ENCODE results near the gene ADAMTSL3. TPM values are rescaled to one million over a fixed set of nuclear protein-coding genes. Genes with fewer than 3 reads are reported as not detected.

ADAMTSL3 gene
- total RNA-seq, 1 experiment from 2014 or later: 1.8 TPM

DNA sequence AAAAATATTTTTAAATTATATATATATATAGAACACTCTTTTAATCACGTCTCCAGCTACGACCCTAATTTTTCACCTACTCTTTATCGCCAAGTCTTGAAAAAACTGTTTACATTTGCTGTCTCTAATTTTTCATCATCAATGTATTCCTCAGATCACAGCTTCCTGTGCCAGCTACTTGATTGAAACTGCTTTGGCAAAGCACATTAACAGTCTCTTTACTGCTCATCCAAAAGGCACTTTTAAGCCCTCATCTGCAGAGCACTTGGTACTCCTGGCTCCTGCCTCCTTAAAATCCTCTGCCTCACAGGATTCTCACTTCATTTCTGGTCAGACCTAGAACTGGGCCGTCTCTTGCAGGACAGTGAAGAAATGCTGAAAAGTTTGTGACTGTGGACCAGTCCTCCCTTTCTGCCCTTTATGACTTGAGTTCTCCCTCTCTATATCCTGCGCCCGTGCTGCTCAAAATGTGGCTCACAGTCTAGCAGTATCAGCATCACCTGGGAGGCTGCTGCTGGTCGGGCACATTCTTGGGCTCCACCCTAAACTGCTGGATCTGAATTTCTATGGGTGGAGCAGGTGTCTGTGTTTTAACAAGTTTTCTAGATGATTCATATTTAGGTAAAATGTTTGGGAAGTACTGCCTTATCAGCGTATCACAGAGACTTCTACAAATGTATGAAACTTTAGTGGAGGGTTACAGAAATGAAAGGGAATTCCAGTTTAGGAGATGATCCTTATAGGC is 196.8 kb downstream of the ADAMTSL3 start (continued):
- TF ChIP-seq, protein P1, sequence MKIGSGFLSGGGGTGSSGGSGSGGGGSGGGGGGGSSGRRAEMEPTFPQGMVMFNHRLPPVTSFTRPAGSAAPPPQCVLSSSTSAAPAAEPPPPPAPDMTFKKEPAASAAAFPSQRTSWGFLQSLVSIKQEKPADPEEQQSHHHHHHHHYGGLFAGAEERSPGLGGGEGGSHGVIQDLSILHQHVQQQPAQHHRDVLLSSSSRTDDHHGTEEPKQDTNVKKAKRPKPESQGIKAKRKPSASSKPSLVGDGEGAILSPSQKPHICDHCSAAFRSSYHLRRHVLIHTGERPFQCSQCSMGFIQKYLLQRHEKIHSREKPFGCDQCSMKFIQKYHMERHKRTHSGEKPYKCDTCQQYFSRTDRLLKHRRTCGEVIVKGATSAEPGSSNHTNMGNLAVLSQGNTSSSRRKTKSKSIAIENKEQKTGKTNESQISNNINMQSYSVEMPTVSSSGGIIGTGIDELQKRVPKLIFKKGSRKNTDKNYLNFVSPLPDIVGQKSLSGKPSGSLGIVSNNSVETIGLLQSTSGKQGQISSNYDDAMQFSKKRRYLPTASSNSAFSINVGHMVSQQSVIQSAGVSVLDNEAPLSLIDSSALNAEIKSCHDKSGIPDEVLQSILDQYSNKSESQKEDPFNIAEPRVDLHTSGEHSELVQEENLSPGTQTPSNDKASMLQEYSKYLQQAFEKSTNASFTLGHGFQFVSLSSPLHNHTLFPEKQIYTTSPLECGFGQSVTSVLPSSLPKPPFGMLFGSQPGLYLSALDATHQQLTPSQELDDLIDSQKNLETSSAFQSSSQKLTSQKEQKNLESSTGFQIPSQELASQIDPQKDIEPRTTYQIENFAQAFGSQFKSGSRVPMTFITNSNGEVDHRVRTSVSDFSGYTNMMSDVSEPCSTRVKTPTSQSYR (CRISPR knock-in tag; IDR thresholded peaks at IDR 0.05): no peak
- TF ChIP-seq, protein P2, sequence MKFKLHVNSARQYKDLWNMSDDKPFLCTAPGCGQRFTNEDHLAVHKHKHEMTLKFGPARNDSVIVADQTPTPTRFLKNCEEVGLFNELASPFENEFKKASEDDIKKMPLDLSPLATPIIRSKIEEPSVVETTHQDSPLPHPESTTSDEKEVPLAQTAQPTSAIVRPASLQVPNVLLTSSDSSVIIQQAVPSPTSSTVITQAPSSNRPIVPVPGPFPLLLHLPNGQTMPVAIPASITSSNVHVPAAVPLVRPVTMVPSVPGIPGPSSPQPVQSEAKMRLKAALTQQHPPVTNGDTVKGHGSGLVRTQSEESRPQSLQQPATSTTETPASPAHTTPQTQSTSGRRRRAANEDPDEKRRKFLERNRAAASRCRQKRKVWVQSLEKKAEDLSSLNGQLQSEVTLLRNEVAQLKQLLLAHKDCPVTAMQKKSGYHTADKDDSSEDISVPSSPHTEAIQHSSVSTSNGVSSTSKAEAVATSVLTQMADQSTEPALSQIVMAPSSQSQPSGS (CRISPR knock-in tag; IDR thresholded peaks at IDR 0.05; ENCODE audit: borderline replicate concordance, low read depth): no peak
- no peak for TF ChIP-seq ELF4 (CRISPR knock-in tag; IDR thresholded peaks at IDR 0.05; ENCODE audit: low read depth)
- no peak for TF ChIP-seq TCF7 (CRISPR knock-in tag; IDR thresholded peaks at IDR 0.05; ENCODE audit: low read depth)
- no peak for TF ChIP-seq CREM (CRISPR knock-in tag; IDR thresholded peaks at IDR 0.05)
- TF ChIP-seq, protein P3, sequence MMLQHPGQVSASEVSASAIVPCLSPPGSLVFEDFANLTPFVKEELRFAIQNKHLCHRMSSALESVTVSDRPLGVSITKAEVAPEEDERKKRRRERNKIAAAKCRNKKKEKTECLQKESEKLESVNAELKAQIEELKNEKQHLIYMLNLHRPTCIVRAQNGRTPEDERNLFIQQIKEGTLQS (CRISPR knock-in tag; conservative IDR thresholded peaks at IDR 0.05): no peak
- TF ChIP-seq, protein P4, sequence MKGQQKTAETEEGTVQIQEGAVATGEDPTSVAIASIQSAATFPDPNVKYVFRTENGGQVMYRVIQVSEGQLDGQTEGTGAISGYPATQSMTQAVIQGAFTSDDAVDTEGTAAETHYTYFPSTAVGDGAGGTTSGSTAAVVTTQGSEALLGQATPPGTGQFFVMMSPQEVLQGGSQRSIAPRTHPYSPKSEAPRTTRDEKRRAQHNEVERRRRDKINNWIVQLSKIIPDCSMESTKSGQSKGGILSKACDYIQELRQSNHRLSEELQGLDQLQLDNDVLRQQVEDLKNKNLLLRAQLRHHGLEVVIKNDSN (CRISPR knock-in tag; IDR thresholded peaks at IDR 0.05): no peak
- TF ChIP-seq ZNF317 (CRISPR knock-in tag; IDR thresholded peaks at IDR 0.05; ENCODE audit: borderline replicate concordance, low read depth): no peak
- no peak for TF ChIP-seq GRHL2 (CRISPR knock-in tag; IDR thresholded peaks at IDR 0.05; ENCODE audit: insufficient replicate concordance, severe bottlenecking)
- TF ChIP-seq NFE2L1 (CRISPR knock-in tag; IDR thresholded peaks at IDR 0.05): no peak

DNA sequence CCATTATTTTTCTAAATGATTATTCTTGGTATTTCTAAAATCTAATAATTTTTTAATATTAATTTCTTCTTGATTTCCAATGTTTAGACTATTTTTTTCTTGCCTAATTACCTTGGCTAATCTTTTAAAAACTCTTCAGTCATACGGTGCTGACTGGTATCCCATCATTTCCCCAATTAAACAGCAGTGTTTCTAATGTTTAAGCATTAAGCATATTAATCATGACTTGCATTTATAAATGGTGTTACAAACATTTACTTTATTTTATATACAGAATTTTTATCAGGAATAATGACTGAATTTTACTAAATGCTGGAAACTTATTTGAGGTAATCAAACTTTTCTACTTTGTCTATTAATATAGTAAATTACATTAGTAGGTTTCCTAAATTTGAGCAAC is 199.3 kb downstream of the ADAMTSL3 start:
- ATAC-seq: no peak
- no peaks in the 10 kb centered on the region for H3K36me3 Mint-ChIP-seq
- DNase-seq (ENCODE audit: low spot score): no peak
- no peaks in the 10 kb centered on the region for H3K4me1 Mint-ChIP-seq
- no peak overlapping the region for H3K4me3 Mint-ChIP-seq
- H3K9me3 Mint-ChIP-seq: no peaks in the 10 kb centered on the region
- H3K27ac Mint-ChIP-seq: no peak overlapping the region
- POLR2A ChIA-PET: no interaction called here
- no peaks in the 10 kb centered on the region for H3K27me3 Mint-ChIP-seq (ENCODE audit: low read depth)
- CTCF ChIA-PET: no interaction called here
- TF ChIP-seq, protein P5, sequence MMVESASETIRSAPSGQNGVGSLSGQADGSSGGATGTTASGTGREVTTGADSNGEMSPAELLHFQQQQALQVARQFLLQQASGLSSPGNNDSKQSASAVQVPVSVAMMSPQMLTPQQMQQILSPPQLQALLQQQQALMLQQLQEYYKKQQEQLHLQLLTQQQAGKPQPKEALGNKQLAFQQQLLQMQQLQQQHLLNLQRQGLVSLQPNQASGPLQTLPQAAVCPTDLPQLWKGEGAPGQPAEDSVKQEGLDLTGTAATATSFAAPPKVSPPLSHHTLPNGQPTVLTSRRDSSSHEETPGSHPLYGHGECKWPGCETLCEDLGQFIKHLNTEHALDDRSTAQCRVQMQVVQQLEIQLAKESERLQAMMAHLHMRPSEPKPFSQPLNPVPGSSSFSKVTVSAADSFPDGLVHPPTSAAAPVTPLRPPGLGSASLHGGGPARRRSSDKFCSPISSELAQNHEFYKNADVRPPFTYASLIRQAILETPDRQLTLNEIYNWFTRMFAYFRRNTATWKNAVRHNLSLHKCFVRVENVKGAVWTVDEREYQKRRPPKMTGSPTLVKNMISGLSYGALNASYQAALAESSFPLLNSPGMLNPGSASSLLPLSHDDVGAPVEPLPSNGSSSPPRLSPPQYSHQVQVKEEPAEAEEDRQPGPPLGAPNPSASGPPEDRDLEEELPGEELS (CRISPR knock-in tag; IDR thresholded peaks at IDR 0.05): no peak
- TF ChIP-seq CREB1 (CRISPR knock-in tag; IDR thresholded peaks at IDR 0.05): no peak
- TF ChIP-seq ATF1 (CRISPR knock-in tag; IDR thresholded peaks at IDR 0.05): no peak
- no peak for TF ChIP-seq JUN (CRISPR knock-in tag; IDR thresholded peaks at IDR 0.05)
- TF ChIP-seq, protein P4 (CRISPR knock-in tag; IDR thresholded peaks at IDR 0.05): no peak
- TF ChIP-seq, protein P6, sequence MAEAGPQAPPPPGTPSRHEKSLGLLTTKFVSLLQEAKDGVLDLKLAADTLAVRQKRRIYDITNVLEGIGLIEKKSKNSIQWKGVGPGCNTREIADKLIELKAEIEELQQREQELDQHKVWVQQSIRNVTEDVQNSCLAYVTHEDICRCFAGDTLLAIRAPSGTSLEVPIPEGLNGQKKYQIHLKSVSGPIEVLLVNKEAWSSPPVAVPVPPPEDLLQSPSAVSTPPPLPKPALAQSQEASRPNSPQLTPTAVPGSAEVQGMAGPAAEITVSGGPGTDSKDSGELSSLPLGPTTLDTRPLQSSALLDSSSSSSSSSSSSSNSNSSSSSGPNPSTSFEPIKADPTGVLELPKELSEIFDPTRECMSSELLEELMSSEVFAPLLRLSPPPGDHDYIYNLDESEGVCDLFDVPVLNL (CRISPR knock-in tag; IDR thresholded peaks at IDR 0.05; ENCODE audit: borderline replicate concordance, low read depth): no peak
- TF ChIP-seq, protein P7, sequence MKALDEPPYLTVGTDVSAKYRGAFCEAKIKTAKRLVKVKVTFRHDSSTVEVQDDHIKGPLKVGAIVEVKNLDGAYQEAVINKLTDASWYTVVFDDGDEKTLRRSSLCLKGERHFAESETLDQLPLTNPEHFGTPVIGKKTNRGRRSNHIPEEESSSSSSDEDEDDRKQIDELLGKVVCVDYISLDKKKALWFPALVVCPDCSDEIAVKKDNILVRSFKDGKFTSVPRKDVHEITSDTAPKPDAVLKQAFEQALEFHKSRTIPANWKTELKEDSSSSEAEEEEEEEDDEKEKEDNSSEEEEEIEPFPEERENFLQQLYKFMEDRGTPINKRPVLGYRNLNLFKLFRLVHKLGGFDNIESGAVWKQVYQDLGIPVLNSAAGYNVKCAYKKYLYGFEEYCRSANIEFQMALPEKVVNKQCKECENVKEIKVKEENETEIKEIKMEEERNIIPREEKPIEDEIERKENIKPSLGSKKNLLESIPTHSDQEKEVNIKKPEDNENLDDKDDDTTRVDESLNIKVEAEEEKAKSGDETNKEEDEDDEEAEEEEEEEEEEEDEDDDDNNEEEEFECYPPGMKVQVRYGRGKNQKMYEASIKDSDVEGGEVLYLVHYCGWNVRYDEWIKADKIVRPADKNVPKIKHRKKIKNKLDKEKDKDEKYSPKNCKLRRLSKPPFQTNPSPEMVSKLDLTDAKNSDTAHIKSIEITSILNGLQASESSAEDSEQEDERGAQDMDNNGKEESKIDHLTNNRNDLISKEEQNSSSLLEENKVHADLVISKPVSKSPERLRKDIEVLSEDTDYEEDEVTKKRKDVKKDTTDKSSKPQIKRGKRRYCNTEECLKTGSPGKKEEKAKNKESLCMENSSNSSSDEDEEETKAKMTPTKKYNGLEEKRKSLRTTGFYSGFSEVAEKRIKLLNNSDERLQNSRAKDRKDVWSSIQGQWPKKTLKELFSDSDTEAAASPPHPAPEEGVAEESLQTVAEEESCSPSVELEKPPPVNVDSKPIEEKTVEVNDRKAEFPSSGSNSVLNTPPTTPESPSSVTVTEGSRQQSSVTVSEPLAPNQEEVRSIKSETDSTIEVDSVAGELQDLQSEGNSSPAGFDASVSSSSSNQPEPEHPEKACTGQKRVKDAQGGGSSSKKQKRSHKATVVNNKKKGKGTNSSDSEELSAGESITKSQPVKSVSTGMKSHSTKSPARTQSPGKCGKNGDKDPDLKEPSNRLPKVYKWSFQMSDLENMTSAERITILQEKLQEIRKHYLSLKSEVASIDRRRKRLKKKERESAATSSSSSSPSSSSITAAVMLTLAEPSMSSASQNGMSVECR (CRISPR knock-in tag; IDR thresholded peaks at IDR 0.05; ENCODE audit: borderline replicate concordance): no peak
- TF ChIP-seq, protein P8, sequence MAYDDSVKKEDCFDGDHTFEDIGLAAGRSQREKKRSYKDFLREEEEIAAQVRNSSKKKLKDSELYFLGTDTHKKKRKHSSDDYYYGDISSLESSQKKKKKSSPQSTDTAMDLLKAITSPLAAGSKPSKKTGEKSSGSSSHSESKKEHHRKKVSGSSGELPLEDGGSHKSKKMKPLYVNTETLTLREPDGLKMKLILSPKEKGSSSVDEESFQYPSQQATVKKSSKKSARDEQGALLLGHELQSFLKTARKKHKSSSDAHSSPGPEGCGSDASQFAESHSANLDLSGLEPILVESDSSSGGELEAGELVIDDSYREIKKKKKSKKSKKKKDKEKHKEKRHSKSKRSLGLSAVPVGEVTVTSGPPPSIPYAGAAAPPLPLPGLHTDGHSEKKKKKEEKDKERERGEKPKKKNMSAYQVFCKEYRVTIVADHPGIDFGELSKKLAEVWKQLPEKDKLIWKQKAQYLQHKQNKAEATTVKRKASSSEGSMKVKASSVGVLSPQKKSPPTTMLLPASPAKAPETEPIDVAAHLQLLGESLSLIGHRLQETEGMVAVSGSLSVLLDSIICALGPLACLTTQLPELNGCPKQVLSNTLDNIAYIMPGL (CRISPR knock-in tag; IDR thresholded peaks at IDR 0.05): no peak
